ENCODE measurements around the gene ZSCAN5B.

Gene ZSCAN5B

GRCh38 chr19:56145698-56146097 lies 51.9 kb downstream of the ZSCAN5B start:
- Histone ChIP-seq H3K4me2 (ENCODE audit: low read depth, low read length, poor library complexity, severe bottlenecking) (no peak overlapping the region), H3K27me3 (ENCODE audit: low read length) (no peaks in the 10 kb centered on the region), H4K20me1 (ENCODE audit: low read depth, low read length) (no peaks in the 10 kb centered on the region), H3K36me3 (ENCODE audit: low read length) (no peaks in the 10 kb centered on the region), H3K9me3 (ENCODE audit: insufficient read depth, low read length) (no peaks in the 10 kb centered on the region), H3K79me2 (ENCODE audit: insufficient read depth, low read length) (peaks cover 45% of the 10 kb centered on the region), H3K27ac (ENCODE audit: low read depth, low read length) (no peak overlapping the region), H3K4me3 (ENCODE audit: insufficient read depth, low read length, poor library complexity, severe bottlenecking) (no peak overlapping the region), H3F3A (ENCODE audit: insufficient read depth) (no peaks in the 10 kb centered on the region), H3K9me2 (replicated peaks; ENCODE audit: insufficient read depth, low read length) (no peaks in the 10 kb centered on the region), H3K9ac (ENCODE audit: low read length) (no peak overlapping the region), H2AFZ (ENCODE audit: low read depth, low read length, severe bottlenecking) (no peak overlapping the region)
- TF ChIP-seq CTCF (IDR thresholded peaks at IDR 0.05; ENCODE audit: insufficient read depth, low read length, poor library complexity, severe bottlenecking) = no peak
- no peak for TF ChIP-seq EZH2phosphoT487 (conservative IDR thresholded peaks at IDR 0.05; ENCODE audit: low read length)

GRCh38 chr19:56144831-56145230 lies 52.8 kb downstream of the ZSCAN5B start:
- Histone ChIP-seq H3K9ac (ENCODE audit: low read length) (no peak overlapping the region), H3K4me3 (ENCODE audit: insufficient read depth, low read length, poor library complexity, severe bottlenecking) (no peak overlapping the region), H3K27ac (ENCODE audit: low read depth, low read length) (no peak overlapping the region), H3K9me2 (replicated peaks; ENCODE audit: insufficient read depth, low read length) (no peaks in the 10 kb centered on the region), H3F3A (ENCODE audit: insufficient read depth) (no peaks in the 10 kb centered on the region), H3K9me3 (ENCODE audit: insufficient read depth, low read length) (no peaks in the 10 kb centered on the region), H3K4me2 (ENCODE audit: low read depth, low read length, poor library complexity, severe bottlenecking) (no peak overlapping the region), H4K20me1 (ENCODE audit: low read depth, low read length) (no peaks in the 10 kb centered on the region), H3K27me3 (ENCODE audit: low read length) (no peaks in the 10 kb centered on the region), H3K36me3 (ENCODE audit: low read length) (no peaks in the 10 kb centered on the region), H3K79me2 (ENCODE audit: insufficient read depth, low read length) (peaks cover 38% of the 10 kb centered on the region), H2AFZ (ENCODE audit: low read depth, low read length, severe bottlenecking) (no peak overlapping the region)
- TF ChIP-seq CTCF (IDR thresholded peaks at IDR 0.05; ENCODE audit: insufficient read depth, low read length, poor library complexity, severe bottlenecking) (no peak), EZH2phosphoT487 (conservative IDR thresholded peaks at IDR 0.05; ENCODE audit: low read length) (no peak)

GRCh38 chr19:56144376-56144775 lies 53.2 kb downstream of the ZSCAN5B start:
- Histone ChIP-seq H3K27ac (ENCODE audit: low read depth, low read length) (no peak overlapping the region), H3K9ac (ENCODE audit: low read length) (no peak overlapping the region), H3K36me3 (ENCODE audit: low read length) (no peaks in the 10 kb centered on the region), H3K4me2 (ENCODE audit: low read depth, low read length, poor library complexity, severe bottlenecking) (no peak overlapping the region), H3F3A (ENCODE audit: insufficient read depth) (no peaks in the 10 kb centered on the region), H3K4me3 (ENCODE audit: insufficient read depth, low read length, poor library complexity, severe bottlenecking) (no peak overlapping the region), H3K9me3 (ENCODE audit: insufficient read depth, low read length) (no peaks in the 10 kb centered on the region), H3K9me2 (replicated peaks; ENCODE audit: insufficient read depth, low read length) (no peaks in the 10 kb centered on the region), H3K79me2 (ENCODE audit: insufficient read depth, low read length) (peaks cover 34% of the 10 kb centered on the region), H3K27me3 (ENCODE audit: low read length) (no peaks in the 10 kb centered on the region), H4K20me1 (ENCODE audit: low read depth, low read length) (no peaks in the 10 kb centered on the region), H2AFZ (ENCODE audit: low read depth, low read length, severe bottlenecking) (no peak overlapping the region)
- TF ChIP-seq EZH2phosphoT487 (conservative IDR thresholded peaks at IDR 0.05; ENCODE audit: low read length) (no peak), CTCF (IDR thresholded peaks at IDR 0.05; ENCODE audit: insufficient read depth, low read length, poor library complexity, severe bottlenecking) (no peak)

All from SU-DHL-6 (cell line).